Stimulated activated CD8-positive, alpha-beta memory T cell treated with anti-CD3 and anti-CD28 coated beads, Interleukin-12 subunit alpha, Interleukin-12 subunit beta, amount 100 ng/mL, for 24 hours (primary cell): ENCODE data around the gene CHKA.

ENCODE experiments used
- DNase-seq: peaks from one replicate; pipeline ENCODE4 v3.0.0-alpha.2; 2020; ENCODE audit errors: extremely low read depth

CHKA gene

DNA sequence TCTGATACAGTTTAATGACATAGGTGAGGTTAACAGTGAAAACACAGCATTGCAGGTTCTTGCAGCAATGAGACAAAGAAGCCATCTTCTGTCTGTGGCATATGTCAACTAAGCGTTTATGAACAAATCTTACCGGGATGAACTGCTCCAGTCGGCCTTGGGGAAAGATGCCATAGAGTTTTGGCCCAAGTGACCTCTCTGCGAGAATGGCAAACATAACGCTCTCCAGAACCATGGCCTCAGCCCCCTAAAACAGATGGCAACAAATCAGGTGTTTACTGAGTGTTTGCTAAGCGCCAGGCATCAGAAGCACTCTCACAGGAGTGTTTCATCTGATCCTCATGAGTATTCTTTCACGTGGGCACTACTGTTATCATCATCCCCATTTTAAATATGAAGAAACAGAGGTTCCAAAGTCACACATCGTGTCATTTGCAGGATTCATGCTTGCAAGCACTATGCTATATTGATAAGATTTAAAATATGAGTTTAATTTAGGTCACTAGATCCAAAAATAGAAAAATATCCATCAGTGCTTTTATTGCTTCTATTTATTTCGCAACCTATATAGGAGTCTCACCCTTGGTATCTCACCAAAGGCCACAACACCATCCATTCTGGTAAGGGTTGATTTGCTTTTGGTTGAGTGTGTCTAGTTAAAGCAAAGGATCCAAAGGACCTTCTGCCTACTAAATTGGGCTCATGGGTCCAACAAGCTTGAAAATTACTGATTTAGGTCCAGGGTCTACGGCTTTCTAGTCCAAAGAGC is 46.4 kb downstream of the CHKA start:
- no peak for DNase-seq

DNA sequence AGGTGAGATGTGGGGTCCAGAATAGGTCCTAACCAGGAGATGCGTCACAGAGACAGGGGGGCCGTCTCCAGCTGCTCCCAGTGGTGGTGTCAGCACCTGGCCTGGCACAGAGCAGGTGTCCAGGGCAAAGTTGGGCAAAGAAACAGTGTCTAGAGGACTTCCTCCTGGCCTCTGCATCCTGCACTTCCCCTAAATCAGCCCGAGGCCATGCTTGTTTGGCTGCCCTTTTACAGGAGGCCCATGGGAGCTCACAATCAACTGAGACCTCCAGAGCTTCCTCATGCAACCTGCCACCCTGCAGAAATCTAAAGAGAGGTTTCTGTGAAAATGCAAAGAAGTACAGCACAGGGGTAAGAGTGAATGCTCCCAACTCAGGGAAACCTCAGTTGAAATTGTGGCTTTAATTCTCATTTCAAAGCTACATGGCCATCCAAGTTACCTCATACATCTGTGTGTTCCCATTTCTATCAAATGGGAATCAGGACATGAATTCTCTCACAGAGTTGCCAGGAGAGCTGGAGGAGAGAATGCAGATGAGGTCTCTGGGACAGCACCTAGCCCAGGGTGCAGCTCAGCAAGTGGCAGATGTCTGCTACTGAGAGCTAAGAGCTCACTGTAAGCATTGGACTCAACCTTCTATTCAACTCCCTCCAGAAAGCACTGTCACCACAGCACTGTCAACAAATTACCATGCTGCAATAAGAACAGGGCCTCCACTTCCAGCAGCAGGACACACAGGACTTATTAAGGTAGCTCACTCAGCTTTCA is 49.7 kb downstream of the CHKA start:
- no peak for DNase-seq

DNA sequence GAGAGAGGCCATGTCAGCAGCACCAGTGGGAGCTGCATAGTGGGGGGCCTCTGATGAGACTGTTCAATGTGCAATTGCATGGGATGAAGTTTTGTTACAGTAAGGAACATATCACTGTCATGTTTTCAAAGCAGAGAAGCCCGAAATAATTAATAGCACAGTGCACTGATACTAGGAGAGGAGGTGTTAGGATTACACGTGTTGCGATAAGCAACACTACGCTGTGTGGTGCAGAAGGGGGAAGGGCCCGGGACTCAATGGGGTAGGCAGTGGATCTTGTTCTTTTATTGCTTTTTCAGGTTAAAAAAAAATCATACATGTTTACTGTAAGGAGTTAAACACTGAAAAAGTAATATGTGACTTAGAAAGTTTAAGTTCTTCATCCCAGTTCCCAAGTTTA is 53.2 kb downstream of the CHKA start:
- DNase-seq: no peak

DNA sequence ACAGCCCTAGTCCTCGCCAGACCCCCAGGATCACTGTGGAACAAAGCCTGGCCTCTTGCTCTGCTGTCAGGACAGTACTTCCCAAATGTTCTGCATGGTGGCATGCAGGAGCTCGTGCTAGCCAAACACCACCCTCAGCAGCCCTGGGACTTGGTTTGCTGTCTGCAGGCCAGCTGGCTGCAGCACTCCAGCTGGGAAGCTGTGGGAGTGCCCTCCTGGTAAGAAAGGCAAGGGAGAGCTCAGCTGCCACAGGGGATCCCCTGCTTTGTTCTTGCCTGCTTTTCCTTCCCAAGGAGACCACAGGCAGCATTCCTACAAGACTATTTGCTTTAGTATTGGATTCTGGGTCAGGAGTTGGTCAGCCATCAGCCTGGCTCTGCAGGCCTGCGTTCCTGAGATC is 54.4 kb downstream of the CHKA start:
- no peak for DNase-seq

DNA sequence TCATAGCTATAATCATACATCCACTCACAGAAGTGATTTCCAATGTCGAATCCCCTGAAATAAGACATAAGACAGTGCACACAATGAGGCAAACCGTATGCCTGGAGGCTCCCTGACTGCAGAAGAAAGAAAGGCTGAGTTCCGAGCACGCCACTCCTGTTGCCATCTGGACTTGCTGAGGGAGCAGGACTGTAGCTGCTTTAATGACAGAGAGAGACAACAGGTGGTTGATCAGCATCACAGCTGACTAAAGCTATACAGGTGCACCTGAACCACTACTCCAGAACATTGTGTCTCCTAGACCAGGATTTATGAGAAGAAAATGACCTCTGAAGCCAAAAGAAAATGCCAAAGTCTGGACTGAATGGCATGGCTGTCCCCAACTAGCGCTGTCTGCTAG is 55.3 kb downstream of the CHKA start:
- no peak for DNase-seq

DNA sequence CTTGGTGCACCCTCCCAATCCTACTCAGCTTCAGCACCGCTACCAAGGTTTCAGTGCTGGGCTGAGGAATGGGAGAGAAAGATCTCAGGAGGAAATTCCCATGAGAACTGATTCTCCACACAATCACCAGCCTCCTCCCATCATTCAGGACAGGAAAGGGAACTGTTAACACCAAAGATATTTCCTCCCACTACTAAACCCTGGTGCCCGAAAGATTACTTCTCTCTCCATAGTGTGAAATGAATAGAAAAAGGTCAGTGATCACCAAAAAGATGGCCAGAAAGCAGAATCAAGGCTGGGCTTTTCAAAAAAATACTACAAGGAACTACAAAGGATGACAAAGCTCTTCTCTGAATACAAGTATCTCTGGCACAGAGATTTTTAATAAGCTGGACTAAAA is 56.3 kb downstream of the CHKA start:
- DNase-seq: no peak

DNA sequence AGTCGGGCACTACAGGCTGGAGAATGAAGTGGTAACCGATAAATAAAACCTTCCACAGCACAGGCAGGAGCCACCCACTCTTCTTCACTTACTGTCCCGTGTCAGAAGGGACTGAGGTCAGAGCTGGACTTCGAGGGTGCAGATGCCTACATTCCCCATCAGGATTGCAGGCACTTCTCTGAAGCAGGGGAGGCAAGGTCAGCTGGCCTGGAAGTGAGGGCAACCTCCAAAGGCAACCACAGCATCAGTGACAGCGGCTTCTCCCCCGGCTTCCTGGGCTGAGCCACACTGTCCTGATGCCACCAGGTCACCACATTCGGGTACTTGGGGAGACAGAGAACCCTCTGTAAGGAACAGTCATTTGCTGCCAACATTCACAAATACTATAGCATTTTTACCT is 59.7 kb downstream of the CHKA start:
- DNase-seq: no peak

DNA sequence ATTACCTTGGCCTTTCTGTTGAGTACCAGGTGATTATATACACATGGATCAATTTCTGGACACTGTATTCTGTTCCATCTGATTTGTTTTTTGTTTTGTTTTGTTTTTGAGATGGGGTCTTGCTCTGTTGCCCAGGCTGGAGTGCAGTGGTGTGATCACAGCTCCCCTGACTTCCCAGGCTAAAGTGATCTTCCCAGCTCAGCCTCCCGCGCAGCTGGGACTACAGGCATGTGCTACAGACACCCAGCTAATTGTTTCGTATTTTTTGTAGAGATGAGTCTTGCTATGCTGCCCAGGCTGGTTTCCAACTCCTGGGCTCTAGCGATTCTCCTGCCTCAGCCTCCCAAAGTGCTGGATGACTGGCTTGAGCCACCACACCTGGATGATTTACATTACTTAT is 63.4 kb downstream of the CHKA start:
- DNase-seq: no peak

DNA sequence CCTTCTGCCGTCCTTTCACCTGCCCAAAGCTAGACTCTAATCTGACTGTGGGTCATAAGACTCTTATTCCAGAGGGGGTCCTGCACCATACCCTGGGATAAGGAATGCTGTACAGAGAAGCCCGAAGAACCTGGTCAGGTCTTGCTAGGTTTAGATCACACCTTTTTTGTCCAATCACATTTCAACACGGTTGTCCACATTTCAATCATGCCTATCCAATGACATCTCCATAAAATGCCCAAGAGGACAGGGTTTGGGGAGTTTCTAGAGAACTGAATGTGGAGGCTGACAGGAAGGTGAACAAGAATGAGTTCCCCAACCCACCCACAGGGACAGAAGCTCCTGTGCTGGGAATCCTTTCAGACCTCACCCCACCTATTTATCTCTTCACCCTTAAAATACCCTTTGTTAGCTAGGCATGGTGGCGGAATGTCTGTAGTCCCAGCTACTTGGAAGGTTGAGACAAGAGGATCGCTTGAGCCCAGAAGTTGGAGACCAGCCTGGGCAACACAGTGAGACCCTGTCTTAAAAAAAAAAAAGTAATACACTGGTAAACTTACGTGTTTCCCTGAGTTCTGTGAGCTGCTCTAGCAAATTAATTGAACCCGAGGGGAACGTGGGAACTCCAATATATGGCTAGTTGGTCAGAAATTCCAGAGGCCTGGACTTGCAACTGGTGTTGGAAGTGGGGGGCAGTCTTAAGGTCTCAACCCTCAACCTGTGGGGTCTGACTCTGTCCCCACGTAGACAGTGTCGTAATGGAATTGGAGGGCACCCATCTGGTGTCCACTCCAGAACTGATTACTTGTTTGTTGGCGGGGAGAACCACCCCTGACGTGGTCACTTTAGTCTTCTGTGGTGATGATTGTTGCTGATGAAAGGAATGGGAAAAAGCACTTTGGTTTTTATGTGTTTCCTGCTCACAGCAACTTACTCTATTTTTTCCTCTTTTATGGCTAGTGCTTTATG is 64.6 kb downstream of the CHKA start:
- no peak for DNase-seq

DNA sequence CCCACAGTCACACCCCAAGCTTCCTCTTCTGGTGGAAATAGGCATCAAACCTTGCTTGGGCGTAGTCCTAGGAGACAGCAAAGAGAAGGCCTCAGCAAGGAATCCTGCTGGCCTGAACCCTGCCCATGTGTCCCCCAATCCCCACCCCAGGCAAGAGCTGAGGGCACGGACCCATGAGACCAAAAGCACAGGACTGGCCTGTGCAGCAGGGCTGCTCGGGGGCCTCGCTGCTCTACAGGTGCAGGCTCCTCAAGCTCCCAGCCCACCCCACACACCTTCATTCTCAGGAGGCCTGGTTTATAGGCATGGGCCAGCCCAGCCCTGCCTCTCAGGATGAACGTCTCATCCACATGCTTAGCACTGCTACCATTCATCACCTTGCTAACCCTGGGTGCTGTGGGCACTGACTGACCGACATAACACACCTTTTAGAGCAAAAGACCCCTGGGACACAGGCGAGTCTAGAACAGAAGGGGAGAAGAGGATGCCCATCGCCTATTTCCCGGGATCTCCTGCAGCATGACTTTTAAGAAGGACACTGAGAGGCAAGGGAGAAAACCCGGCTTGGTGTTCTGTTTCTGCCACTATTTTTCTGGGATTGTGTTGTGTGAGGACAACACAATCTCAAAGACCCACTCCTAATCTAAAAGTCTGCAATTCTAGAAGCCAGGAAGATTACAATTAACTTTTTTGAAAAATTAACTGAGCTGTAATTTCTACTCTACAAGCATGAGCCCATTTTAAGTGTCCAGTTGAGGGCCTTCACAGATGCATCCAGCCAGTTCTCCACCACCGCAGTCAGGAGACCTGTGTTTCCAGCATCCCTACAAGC is 67.0 kb downstream of the CHKA start:
- no peak for DNase-seq

DNA sequence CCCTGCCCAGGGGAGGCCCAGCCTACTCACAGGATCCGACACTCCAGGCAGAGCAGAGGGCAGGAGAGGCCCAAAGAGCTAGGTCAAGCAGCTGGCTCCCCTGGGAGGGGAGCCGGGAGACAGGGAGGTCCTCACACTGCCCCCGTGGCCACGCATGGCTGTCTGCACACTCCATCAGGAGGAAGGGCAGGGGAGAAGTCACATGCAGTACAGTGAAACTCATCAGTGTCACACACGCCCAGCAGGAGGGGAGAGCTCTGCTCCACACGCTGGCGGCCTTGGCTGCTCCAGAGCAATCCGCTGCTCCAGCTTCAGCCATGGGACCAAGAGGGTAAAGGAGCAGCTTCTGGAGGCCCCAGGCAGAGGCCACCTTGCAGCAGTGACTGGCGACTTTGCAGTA is 68.1 kb downstream of the CHKA start:
- DNase-seq: no peak

DNA sequence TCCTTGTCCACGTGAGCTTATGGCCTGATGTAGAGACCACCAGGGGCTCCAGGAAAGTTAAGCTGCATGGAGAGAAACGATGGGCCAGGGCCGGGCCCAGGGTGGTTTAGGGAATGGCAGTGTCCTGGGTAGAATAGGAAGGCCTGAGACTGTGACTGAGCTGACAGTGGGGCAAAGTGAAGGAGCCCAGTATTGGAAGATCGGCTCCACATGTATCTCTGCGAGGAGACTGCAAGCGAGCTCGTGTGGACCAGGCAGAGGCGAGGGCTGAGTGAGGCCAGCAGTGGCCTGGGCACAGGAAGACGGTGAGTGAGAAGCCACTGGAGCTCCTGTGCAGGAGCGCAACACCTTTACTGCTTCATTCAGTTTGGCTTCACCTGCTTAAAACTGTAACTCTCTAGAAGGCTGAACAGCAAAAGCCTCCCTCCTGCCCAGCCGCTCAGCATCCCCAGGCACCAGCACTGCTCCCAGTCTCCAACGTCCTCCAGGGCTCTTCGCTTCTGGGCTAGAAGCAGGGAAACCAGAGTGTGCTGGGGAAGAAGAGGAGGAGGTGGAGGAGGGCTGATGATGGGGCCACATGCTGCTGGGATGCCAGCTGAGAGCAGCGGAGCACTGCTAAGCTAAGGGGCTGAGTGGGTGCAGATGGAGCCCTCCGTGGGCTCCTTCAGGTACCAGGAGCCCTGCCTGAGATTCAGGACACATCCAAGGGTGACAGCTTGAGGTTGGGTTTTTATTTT is 68.9 kb downstream of the CHKA start:
- DNase-seq: no peak

DNA sequence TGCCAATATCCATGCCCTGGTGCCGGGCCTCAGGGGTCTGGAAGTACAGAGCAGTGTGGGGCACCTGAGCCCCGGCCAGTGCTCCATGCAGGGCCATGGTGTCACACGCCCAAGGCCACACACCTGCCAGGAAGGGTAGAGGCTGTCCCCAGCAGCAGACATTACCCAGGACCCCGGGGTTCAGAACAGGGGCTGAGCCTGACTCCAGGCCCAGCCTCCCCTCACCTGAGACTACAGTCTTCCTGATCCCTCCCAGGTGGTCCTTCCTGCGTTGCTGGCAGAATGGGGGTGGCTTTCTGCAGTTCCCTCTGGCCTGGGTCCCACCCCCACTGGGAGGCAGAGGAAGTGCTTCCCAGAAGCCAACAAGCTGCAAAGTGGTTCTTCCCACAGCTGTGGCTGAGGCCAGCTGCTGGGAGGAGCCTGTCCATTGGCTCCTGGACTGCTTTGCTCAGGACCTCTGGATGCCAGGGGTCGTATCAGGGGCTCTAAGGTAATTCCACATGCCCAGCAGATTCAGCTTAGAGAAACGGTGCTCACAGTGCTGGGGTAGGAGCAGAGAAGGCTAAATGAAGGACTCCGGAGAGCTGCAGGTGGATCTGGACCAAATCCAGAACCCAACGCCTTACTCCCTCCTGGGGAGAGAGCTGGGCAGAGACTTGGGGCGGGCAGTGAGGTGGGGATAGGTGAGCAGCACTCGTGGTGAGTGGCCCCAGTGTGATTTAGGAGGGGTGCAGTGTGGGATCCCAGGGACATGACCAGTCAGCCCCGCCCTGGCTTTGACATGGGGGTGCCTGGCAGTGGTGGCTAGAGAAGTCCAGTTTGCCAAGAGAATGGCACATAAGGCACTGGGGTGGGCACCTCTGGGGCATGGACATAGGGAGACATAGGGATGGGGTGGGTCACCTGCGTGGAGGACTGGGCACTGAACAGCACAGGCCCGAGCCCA is 69.7 kb downstream of the CHKA start:
- no peak for DNase-seq

DNA sequence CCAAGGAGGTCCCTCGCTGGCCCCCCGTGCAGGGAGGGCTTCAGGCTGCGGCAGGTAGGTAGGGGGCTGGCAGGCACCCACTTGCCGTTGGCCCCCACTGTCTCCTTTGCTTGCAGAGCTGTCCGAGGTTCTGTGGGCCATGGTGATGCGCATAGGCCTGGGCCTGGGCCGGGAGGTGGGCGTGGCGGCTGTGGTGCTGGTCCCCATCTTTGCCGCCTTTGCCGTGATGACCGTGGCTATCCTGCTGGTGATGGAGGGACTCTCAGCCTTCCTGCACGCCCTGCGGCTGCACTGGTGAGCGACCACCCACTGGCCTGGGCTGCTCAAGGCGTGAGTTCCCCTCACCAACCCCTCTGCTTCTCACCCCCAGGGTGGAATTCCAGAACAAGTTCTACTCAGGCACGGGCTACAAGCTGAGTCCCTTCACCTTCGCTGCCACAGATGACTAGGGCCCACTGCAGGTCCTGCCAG is 70.8 kb downstream of the CHKA start:
- DNase-seq: no peak

DNA sequence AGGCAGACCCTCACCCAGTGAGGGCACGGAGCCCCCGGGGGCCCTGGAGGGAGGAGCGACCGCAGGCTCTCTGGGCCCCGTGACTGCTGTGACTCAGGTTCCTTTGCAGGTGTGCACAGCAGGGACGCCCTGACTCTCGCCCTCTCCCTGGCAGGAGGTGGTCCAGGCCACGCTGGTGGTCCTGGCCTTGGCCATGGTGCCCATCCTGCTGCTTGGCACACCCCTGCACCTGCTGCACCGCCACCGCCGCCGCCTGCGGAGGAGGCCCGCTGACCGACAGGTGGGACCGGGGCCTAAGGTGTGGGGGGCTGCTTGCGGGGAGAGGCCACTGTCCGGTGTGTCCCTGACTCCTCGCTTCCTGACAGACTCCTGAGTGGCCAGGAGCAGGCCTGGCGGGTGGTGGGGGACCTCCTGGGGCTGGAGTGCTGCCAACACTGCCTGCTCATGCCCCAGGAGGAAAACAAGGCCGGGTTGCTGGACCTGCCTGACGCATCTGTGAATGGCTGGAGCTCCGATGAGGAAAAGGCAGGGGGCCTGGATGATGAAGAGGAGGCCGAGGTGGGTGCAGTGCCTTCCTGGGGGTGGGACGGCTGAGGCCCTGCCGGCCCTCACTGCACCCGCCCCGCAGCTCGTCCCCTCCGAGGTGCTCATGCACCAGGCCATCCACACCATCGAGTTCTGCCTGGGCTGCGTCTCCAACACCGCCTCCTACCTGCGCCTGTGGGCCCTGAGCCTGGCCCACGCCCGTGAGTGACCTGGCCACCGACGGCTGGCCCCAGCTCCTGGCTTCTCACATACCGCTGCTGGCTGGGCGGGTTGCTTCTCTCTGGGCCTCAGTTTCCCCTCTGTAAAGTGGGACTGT is 71.4 kb downstream of the CHKA start:
- no peak for DNase-seq

DNA sequence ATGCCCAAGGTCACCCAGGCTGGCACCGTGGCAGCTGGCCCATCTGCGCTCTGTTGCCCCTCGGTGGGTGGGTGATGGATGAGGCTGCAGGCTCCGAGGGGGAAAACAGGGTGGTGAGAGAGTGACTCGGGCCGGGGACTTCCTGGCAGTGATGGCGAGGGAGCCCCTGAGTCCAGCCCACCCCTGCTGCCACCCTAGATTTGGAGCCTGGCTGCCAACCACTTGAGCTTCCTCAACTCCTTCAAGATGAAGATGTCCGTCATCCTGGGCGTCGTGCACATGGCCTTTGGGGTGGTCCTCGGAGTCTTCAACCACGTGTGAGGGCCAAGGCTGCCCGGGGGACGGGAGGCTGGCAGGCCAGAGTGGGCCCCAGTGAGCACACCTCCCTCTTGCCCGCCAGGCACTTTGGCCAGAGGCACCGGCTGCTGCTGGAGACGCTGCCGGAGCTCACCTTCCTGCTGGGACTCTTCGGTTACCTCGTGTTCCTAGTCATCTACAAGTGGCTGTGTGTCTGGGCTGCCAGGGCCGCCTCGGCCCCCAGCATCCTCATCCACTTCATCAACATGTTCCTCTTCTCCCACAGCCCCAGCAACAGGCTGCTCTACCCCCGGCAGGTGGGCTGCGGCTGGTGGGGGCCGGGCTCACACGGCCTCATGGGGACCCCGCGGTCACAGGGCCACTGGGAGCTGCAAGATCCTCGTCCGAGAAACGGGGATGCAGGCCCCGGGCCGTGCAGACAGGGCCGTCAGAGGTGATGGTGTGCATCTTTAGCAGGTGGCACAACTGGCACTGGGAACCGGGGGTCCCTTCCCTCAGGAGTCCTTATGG is 72.3 kb downstream of the CHKA start:
- DNase-seq: no peak

DNA sequence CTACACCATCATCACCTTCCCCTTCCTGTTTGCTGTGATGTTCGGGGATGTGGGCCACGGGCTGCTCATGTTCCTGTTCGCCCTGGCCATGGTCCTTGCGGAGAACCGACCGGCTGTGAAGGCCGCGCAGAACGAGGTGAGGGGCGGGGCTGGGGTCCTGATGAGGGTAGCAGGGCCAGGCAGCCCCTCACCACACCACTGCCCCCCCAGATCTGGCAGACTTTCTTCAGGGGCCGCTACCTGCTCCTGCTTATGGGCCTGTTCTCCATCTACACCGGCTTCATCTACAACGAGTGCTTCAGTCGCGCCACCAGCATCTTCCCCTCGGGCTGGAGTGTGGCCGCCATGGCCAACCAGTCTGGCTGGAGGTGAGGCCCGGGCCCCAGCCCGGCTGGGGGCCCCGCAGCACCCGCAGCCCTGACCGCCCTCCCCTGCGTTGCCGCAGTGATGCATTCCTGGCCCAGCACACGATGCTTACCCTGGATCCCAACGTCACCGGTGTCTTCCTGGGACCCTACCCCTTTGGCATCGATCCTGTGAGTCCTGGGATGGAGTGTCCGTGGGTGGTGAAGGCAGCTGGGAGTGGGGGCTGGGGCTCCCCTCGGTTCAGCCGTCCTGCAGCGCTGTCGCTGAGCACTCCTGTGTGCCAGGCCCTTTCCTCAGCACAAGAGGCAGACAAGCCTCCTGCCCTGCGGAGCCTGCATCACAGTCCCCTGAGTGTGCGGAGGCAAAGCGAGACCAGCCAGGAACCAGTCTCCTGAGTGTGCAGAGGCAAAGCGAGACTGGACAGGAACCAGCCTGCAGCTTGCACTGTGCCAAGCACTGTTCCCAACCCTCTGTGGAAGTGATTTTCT is 73.5 kb downstream of the CHKA start:
- DNase-seq: no peak
